H7 (cell line): ENCODE results near the gene GRAMD2B. TPM values are rescaled to one million over a fixed set of nuclear protein-coding genes. Genes with fewer than 3 reads are reported as not detected.

Source experiments
- DNase-seq: peaks from one replicate; pipeline ENCODE4 v3.0.0; 2012
- H3K27me3 ChIP-seq: 2 replicates; pipeline ENCODE4 v1.6.0; 2011; ENCODE audit warnings: mild to moderate bottlenecking, low read length; ENCODE audit not compliant: control insufficient read depth, insufficient read depth
- H3K36me3 ChIP-seq: replicated peaks from 2 replicates; pipeline ENCODE4 v1.5.1; 2011; ENCODE audit warnings: low read length; ENCODE audit not compliant: control insufficient read depth, insufficient read depth
- H3K4me3 ChIP-seq: 2 replicates; pipeline ENCODE4 v1.5.1; 2011; ENCODE audit warnings: low read depth, mild to moderate bottlenecking, control low read depth, low read length, moderate library complexity; ENCODE audit not compliant: insufficient read depth
- total RNA-seq: library from RNA; depleted of rRNA; stranded (reverse); fragments of >200 nt; shearing (Covaris generic); gene quantifications from 2 replicates; pipeline ENCODE4 v1.2.3, GENCODE V29; 2014

The GRAMD2B gene
- total RNA-seq, 1 experiment from 2014 or later = 4.1 TPM

GRCh38 chr5:126488443-126489065 lies 65.3 kb downstream of the GRAMD2B start:
- H3K36me3 ChIP-seq = peaks cover 21% of the 10 kb centered on the region
- DNase-seq = no peak
- H3K4me3 ChIP-seq = no peak overlapping the region
- peaks cover 1% of the 10 kb centered on the region; the same call in 1 of the 2 replicates for H3K27me3 ChIP-seq

GRCh38 chr5:126490167-126490940 lies 67.1 kb downstream of the GRAMD2B start:
- Histone ChIP-seq H3K36me3 (peaks cover 19% of the 10 kb centered on the region), H3K4me3 (no peak overlapping the region), H3K27me3 (peaks cover 1% of the 10 kb centered on the region; the same call in 1 of the 2 replicates)
- DNase-seq = peak; percentile 24

DNA sequence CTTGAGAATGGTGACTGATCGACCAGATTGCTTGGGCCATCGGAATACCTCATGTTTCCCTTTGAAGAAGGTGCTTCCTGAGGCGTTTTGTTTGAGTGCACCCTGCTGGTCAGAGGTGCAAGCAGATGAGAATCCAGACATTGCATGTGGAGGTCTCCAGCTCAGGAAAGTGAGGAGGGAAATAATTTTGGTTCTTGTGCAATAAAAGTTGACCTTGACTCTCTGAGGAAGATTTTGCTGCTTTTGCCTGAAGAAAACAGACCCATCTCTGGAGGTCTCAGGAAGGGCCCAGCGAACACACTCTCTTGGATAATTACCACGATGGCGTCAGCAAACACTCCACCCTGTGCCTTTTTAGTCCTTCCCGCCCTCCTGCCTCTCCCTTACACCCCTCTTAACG lies 69.7 kb downstream of the GRAMD2B start:
- Histone ChIP-seq H3K36me3 (peaks cover 13% of the 10 kb centered on the region), H3K4me3 (no peak overlapping the region), H3K27me3 (peaks cover 1% of the 10 kb centered on the region; the same call in 1 of the 2 replicates)
- no peak for DNase-seq

DNA sequence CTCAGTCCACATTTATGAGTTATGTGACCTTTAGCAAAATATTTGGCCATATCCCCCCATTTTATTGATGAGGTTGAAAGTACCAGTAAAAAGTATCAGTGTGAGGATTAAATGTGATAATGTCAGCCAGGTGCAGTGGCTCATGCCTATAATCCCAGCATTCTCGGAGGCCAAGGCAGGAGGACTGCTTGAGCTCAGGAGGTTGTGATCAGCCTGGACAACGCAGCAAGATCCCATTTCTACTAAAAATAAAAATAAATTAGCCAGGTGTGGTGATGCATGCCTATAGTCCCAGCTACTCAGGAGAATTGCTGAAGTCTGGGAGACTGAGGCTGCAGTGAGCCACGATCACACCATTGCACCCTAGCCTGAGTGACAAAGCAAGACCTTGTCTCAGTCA lies 71.2 kb downstream of the GRAMD2B start:
- Histone ChIP-seq H3K4me3 (no peak overlapping the region), H3K27me3 (peaks cover 1% of the 10 kb centered on the region; the same call in 1 of the 2 replicates), H3K36me3 (peaks cover 10% of the 10 kb centered on the region)
- no peak for DNase-seq

DNA sequence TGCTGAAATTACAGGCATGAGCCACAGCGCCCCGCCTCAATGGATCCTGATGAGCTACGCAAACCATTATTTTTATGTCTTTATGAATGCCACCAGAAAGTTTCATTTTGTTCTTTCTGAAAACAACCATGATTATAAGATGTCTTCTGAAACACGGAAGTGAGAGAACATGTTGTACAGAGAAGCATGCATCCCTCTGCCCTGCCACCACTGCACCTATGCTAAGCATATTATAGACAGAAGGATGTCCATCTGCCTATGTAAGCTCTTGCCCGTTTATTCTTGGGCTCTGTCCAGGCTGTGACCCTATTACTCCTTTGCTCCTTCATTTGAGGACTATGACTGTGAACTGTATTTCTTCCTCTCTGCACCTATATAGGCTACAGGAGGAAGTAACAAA lies 74.3 kb downstream of the GRAMD2B start:
- H3K27me3 ChIP-seq = no peaks in the 10 kb centered on the region
- no peak overlapping the region for H3K4me3 ChIP-seq
- no peak for DNase-seq
- peaks cover 4% of the 10 kb centered on the region for H3K36me3 ChIP-seq

GRCh38 chr5:126499278-126499677 lies 76.1 kb downstream of the GRAMD2B start:
- H3K36me3 ChIP-seq = no peaks in the 10 kb centered on the region
- no peak for DNase-seq
- no peak overlapping the region for H3K4me3 ChIP-seq
- H3K27me3 ChIP-seq = no peaks in the 10 kb centered on the region

GRCh38 chr5:126499853-126500342 lies 76.7 kb downstream of the GRAMD2B start:
- DNase-seq = peak; percentile 50
- Histone ChIP-seq H3K36me3 (no peaks in the 10 kb centered on the region), H3K4me3 (no peak overlapping the region), H3K27me3 (no peaks in the 10 kb centered on the region)

- Histone ChIP-seq H3K4me3 (no peak overlapping the region), H3K36me3 (no peaks in the 10 kb centered on the region), H3K27me3 (no peaks in the 10 kb centered on the region)
- no peak for DNase-seq
Measured at GRCh38 chr5:126501448-126501847, 78.2 kb downstream of the GRAMD2B start.

DNA sequence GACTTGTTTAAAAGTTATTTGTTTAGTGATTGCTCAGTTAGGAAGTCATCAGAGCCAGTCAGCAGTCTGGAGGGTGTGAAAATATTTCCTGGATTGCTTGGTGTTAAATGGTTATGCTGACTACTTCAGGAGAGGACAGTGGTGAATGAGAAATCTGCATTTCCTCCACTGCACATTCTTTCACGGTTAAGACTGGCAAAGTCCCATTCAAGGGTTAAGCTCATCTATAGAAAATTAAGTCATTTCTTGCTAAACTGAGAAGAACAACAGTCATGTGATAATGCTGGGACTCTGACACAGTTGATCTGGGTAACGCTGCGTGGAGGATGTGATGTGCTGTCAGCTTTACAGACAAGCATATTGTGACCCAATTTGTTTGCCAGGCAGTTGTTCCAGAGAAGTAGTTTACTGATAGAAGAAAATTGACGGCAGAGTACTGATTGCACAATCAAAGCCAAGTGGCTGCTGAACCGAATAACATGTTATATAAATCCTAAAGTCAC lies 80.4 kb downstream of the GRAMD2B start:
- DNase-seq = no peak

DNA sequence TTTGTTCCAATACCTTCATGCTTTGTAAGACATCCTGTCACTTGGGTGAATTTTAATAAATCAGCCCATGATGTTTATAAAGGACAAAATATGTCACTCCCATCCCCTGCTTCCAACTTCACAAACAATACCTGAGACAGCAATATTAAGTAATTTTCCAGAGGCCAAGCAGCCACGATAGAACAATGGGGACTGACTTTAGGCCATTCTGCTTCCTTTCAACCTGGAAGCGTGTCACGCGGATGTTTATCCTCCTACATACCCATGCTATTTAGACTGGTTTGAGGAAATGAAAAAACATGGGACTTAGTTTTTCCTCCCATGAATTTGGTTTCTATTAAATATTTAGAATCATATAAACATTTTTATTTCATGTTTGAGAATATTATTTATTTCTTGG lies 82.9 kb downstream of the GRAMD2B start:
- Histone ChIP-seq H3K36me3 (no peaks in the 10 kb centered on the region), H3K27me3 (no peaks in the 10 kb centered on the region), H3K4me3 (no peak overlapping the region)
- no peak for DNase-seq

More for the DNA sequence above, 80.4 kb downstream of the GRAMD2B start:
- no peaks in the 10 kb centered on the region for H3K36me3 ChIP-seq
- no peaks in the 10 kb centered on the region for H3K27me3 ChIP-seq
- no peak overlapping the region for H3K4me3 ChIP-seq

- H3K4me3 ChIP-seq = no peak overlapping the region
- H3K27me3 ChIP-seq = no peaks in the 10 kb centered on the region
- H3K36me3 ChIP-seq = no peaks in the 10 kb centered on the region
- DNase-seq = no peak
Measured at GRCh38 chr5:126508251-126508961, 85.2 kb downstream of the GRAMD2B start.

DNA sequence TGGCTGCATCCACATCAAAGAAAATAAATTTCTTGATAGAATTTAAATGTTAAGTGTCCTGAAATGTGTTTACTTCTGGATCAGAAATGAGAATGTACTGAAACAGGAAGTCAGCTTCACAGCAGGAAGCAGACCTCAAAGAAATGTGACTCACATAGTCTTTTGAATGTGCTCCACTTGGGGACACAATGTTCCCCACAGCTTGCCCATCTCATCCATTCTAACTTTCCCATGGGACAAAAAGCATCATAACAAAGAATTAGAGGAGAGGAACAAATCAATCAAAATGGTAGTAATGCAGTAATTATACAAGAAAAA lies 85.7 kb downstream of the GRAMD2B start:
- Histone ChIP-seq H3K4me3 (no peak overlapping the region), H3K27me3 (no peaks in the 10 kb centered on the region), H3K36me3 (no peaks in the 10 kb centered on the region)
- no peak for DNase-seq

GRCh38 chr5:126509339-126509738 lies 86.1 kb downstream of the GRAMD2B start:
- no peak for DNase-seq
- H3K27me3 ChIP-seq = no peaks in the 10 kb centered on the region
- H3K36me3 ChIP-seq = no peaks in the 10 kb centered on the region
- no peak overlapping the region for H3K4me3 ChIP-seq

DNA sequence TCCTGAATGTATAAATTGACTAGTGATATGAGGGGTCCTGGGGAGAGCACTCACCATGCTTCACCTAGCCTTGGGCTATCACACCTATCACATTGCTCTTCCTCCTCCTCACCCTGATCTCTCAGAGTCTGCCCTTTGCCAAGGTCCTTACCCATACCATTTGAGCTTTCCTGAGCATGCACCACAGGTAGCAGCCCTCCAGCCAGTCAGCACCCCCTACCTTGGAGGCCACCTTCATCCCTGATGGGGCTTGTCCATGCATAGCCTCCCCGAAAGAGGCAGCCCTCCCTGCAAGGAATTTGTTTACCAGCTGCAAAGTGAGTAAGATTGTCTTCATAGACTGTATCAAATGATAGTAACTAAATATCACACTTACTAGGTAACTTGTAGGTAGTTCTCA lies 88.8 kb downstream of the GRAMD2B start:
- H3K27me3 ChIP-seq = no peaks in the 10 kb centered on the region
- DNase-seq = no peak
- no peaks in the 10 kb centered on the region for H3K36me3 ChIP-seq
- no peak overlapping the region for H3K4me3 ChIP-seq

- H3K36me3 ChIP-seq = no peaks in the 10 kb centered on the region
- no peak overlapping the region for H3K4me3 ChIP-seq
- no peaks in the 10 kb centered on the region for H3K27me3 ChIP-seq
- no peak for DNase-seq
Measured at GRCh38 chr5:126512451-126512850, 89.2 kb downstream of the GRAMD2B start.
